Calu3 (cell line): ENCODE measurements around the gene NUDT14. TPM values are rescaled to one million over a fixed set of nuclear protein-coding genes. Genes with fewer than 3 reads are reported as not detected.

Experiments used
- BruUV-seq: library from RNA; stranded (reverse); fragments of 400-500 nt; replicated peaks from 2 replicates; lab custom pipeline; 2021; lab: Mats Ljungman, UMichigan
- CTCF ChIA-PET: fragments of 300-600 bp; sonication (Branson Sonifier 250); formaldehyde crosslinking; loops from one replicate; lab custom pipeline; 2022; ENCODE audit warnings: antibody characterized with exemption; lab: Charles Lee
- DNase-seq: peaks from one replicate; pipeline ENCODE4 v3.0.0; 2022
- H3K27ac Mint-ChIP-seq: one replicate; pipeline ENCODE4 v1.8.0; 2022; ENCODE audit warnings: mixed read lengths; ENCODE audit not compliant: unreplicated experiment
- H3K27me3 Mint-ChIP-seq: one replicate; pipeline ENCODE4 v1.8.0; 2022; ENCODE audit warnings: mixed read lengths; ENCODE audit not compliant: unreplicated experiment
- H3K36me3 Mint-ChIP-seq: one replicate; pipeline ENCODE4 v1.8.0; 2022; ENCODE audit warnings: mild to moderate bottlenecking, moderate library complexity, mixed read lengths; ENCODE audit not compliant: insufficient read depth, unreplicated experiment
- H3K4me1 Mint-ChIP-seq: one replicate; pipeline ENCODE4 v1.8.0; 2022; ENCODE audit warnings: mild to moderate bottlenecking, low read depth, mixed read lengths; ENCODE audit not compliant: unreplicated experiment
- H3K4me3 Mint-ChIP-seq: one replicate; pipeline ENCODE4 v1.8.0; 2022; ENCODE audit warnings: mild to moderate bottlenecking, low read depth, moderate library complexity, mixed read lengths; ENCODE audit not compliant: unreplicated experiment
- H3K9me3 Mint-ChIP-seq: one replicate; pipeline ENCODE4 v1.8.0; 2022; ENCODE audit warnings: low read depth, mixed read lengths; ENCODE audit not compliant: unreplicated experiment
- CTCF ChIP-seq: fragments of 200-600 bp; IDR thresholded peaks from one replicate; pipeline ENCODE4 v1.8.0; 2022; ENCODE audit warnings: antibody characterized with exemption; ENCODE audit not compliant: unreplicated experiment
- intact Hi-C: fragments of 100-400 bp; cut with micrococcal nuclease; formaldehyde crosslinking; loops from one replicate; pipeline ENCODE4 v1.10.0; 2022; ENCODE audit not compliant: unreplicated experiment
- total RNA-seq: library from RNA; stranded (reverse); gene quantifications from 2 replicates; pipeline ENCODE4 v1.2.3, GENCODE V29; 2022

NUDT14 gene
- total RNA-seq, 1 experiment from 2014 or later: 38.0 TPM

- no peak for TF ChIP-seq CTCF
- H3K4me1 Mint-ChIP-seq: no peaks in the 10 kb centered on the region
- H3K27me3 Mint-ChIP-seq: no peaks in the 10 kb centered on the region
- H3K36me3 Mint-ChIP-seq: peaks cover 18% of the 10 kb centered on the region
- no peak overlapping the region for H3K27ac Mint-ChIP-seq
- CTCF ChIA-PET: interaction anchor here (0.5 kb wide), 1 partner anchor 305 kb away, joined by 3 read pairs; no protein-coding TSS in a partner anchor
- no peaks in the 10 kb centered on the region for H3K9me3 Mint-ChIP-seq
- H3K4me3 Mint-ChIP-seq: no peak overlapping the region
- no TSS peak for BruUV-seq
- intact Hi-C loops: no loop called here
- no peak for DNase-seq
Observed at GRCh38 chr14:105226198-105226597, 45.1 kb upstream of the NUDT14 start.

- DNase-seq: no peak
- Mint-ChIP-seq H3K27me3 (no peaks in the 10 kb centered on the region), H3K27ac (no peak overlapping the region), H3K4me1 (no peaks in the 10 kb centered on the region), H3K9me3 (no peaks in the 10 kb centered on the region), H3K36me3 (peaks cover 18% of the 10 kb centered on the region), H3K4me3 (no peak overlapping the region)
- BruUV-seq: no TSS peak
- no peak for TF ChIP-seq CTCF
- CTCF ChIA-PET: no interaction called here
- intact Hi-C loops: no loop called here
Observed at GRCh38 chr14:105224845-105225570, 43.9 kb upstream of the NUDT14 start.

GRCh38 chr14:105223770-105224544 is 42.8 kb upstream of the NUDT14 start:
- no peak for DNase-seq
- no peaks in the 10 kb centered on the region for H3K4me1 Mint-ChIP-seq
- BruUV-seq: no TSS peak
- CTCF ChIA-PET: no interaction called here
- no peaks in the 10 kb centered on the region for H3K9me3 Mint-ChIP-seq
- no peak overlapping the region for H3K27ac Mint-ChIP-seq
- TF ChIP-seq CTCF: no peak
- H3K27me3 Mint-ChIP-seq: no peaks in the 10 kb centered on the region
- no peak overlapping the region for H3K4me3 Mint-ChIP-seq
- H3K36me3 Mint-ChIP-seq: peaks cover 20% of the 10 kb centered on the region
- intact Hi-C loops: no loop called here

GRCh38 chr14:105223260-105223659 is 42.1 kb upstream of the NUDT14 start:
- intact Hi-C loops: no loop called here
- Mint-ChIP-seq H3K36me3 (peaks cover 18% of the 10 kb centered on the region), H3K27ac (no peak overlapping the region), H3K4me1 (no peaks in the 10 kb centered on the region), H3K27me3 (no peaks in the 10 kb centered on the region), H3K9me3 (no peaks in the 10 kb centered on the region), H3K4me3 (no peak overlapping the region)
- CTCF ChIA-PET: no interaction called here
- DNase-seq: no peak
- TF ChIP-seq CTCF: no peak
- no TSS peak for BruUV-seq
